ENCODE data around the gene TSPAN4. TPM values are rescaled to one million over a fixed set of nuclear protein-coding genes. Genes with fewer than 3 reads are reported as not detected.

TSPAN4 gene
- total RNA-seq, 1 donor from 2014 or later, result 69.2 TPM

GRCh38 chr11:854601-855329, 12.1 kb downstream of the TSPAN4 start:
- Mint-ChIP-seq H3K36me3 (ENCODE audit: low read depth) (no peaks in the 10 kb centered on the region), H3K4me1 (ENCODE audit: low read depth) (peaks cover 4% of the 10 kb centered on the region), H3K9me3 (ENCODE audit: low read depth) (no peaks in the 10 kb centered on the region), H3K27me3 (ENCODE audit: low read depth) (no peaks in the 10 kb centered on the region), H3K4me3 (ENCODE audit: unreplicated experiment) (no peak overlapping the region), H3K27ac (ENCODE audit: unreplicated experiment) (no peak overlapping the region)
- no peak for DNase-seq (ENCODE audit: low spot score)
- TF ChIP-seq CTCF (IDR thresholded peaks at IDR 0.05), result no peak

- H3K27ac Mint-ChIP-seq (ENCODE audit: unreplicated experiment), result no peak overlapping the region
- H3K4me1 Mint-ChIP-seq (ENCODE audit: low read depth), result peaks cover 5% of the 10 kb centered on the region
- no peak for TF ChIP-seq CTCF (IDR thresholded peaks at IDR 0.05)
- no peak overlapping the region for H3K4me3 Mint-ChIP-seq (ENCODE audit: unreplicated experiment)
- no peaks in the 10 kb centered on the region for H3K27me3 Mint-ChIP-seq (ENCODE audit: low read depth)
- no peaks in the 10 kb centered on the region for H3K9me3 Mint-ChIP-seq (ENCODE audit: low read depth)
- DNase-seq (ENCODE audit: low spot score), result no peak
- no peaks in the 10 kb centered on the region for H3K36me3 Mint-ChIP-seq (ENCODE audit: low read depth)
Observed at GRCh38 chr11:855330-855674, 12.7 kb downstream of the TSPAN4 start.

GRCh38 chr11:855796-856195, 13.1 kb downstream of the TSPAN4 start:
- H3K9me3 Mint-ChIP-seq (ENCODE audit: low read depth), result no peaks in the 10 kb centered on the region
- no peaks in the 10 kb centered on the region for H3K36me3 Mint-ChIP-seq (ENCODE audit: low read depth)
- H3K4me3 Mint-ChIP-seq (ENCODE audit: unreplicated experiment), result no peak overlapping the region
- DNase-seq (ENCODE audit: low spot score), result no peak
- H3K27me3 Mint-ChIP-seq (ENCODE audit: low read depth), result no peaks in the 10 kb centered on the region
- no peak overlapping the region for H3K27ac Mint-ChIP-seq (ENCODE audit: unreplicated experiment)
- H3K4me1 Mint-ChIP-seq (ENCODE audit: low read depth), result peaks cover 5% of the 10 kb centered on the region
- no peak for TF ChIP-seq CTCF (IDR thresholded peaks at IDR 0.05)

GRCh38 chr11:856397-856796, 13.7 kb downstream of the TSPAN4 start:
- no peaks in the 10 kb centered on the region for H3K9me3 Mint-ChIP-seq (ENCODE audit: low read depth)
- H3K36me3 Mint-ChIP-seq (ENCODE audit: low read depth), result no peaks in the 10 kb centered on the region
- no peak overlapping the region for H3K4me3 Mint-ChIP-seq (ENCODE audit: unreplicated experiment)

GRCh38 chr11:858053-858761, 15.6 kb downstream of the TSPAN4 start:
- H3K27me3 Mint-ChIP-seq (ENCODE audit: low read depth), result no peaks in the 10 kb centered on the region
- TF ChIP-seq CTCF (IDR thresholded peaks at IDR 0.05), result no peak
- no peak overlapping the region for H3K4me3 Mint-ChIP-seq (ENCODE audit: unreplicated experiment)
- no peaks in the 10 kb centered on the region for H3K9me3 Mint-ChIP-seq (ENCODE audit: low read depth)
- H3K36me3 Mint-ChIP-seq (ENCODE audit: low read depth), result no peaks in the 10 kb centered on the region
- no peak for DNase-seq (ENCODE audit: low spot score)
- no peak overlapping the region for H3K27ac Mint-ChIP-seq (ENCODE audit: unreplicated experiment)
- H3K4me1 Mint-ChIP-seq (ENCODE audit: low read depth), result peaks cover 5% of the 10 kb centered on the region

More at GRCh38 chr11:856397-856796, 13.7 kb downstream of the TSPAN4 start:
- Mint-ChIP-seq H3K4me1 (ENCODE audit: low read depth) (peaks cover 5% of the 10 kb centered on the region), H3K27me3 (ENCODE audit: low read depth) (no peaks in the 10 kb centered on the region), H3K27ac (ENCODE audit: unreplicated experiment) (no peak overlapping the region)
- DNase-seq (ENCODE audit: low spot score), result no peak
- no peak for TF ChIP-seq CTCF (IDR thresholded peaks at IDR 0.05)
